HAP-1 (cell line): ENCODE results near the gene ATG2B.
"Not testable (repeated sequence)": the region's sequence is repeated elsewhere in the genome, so short reads cannot be mapped to it uniquely, and the experiment has no call there.

Experiments
- DNase-seq, 2 experiments: peaks; one replicate each; pipeline ENCODE4 v3.0.0-alpha.2; 2016 to 2020; ENCODE audit warnings: low spot score in 2 of 2
- H3K27me3 ChIP-seq: fragments of 250-450 bp; sonication (Bioruptor Pico); 2 replicates; pipeline ENCODE4 v1.5.1; 2020; ENCODE audit warnings: low read depth, mild to moderate bottlenecking, moderate library complexity
- H3K36me3 ChIP-seq: fragments of 250-450 bp; sonication (Bioruptor Pico); replicated peaks from 2 replicates; pipeline ENCODE4 v1.5.1; 2020; ENCODE audit warnings: mild to moderate bottlenecking
- H3K4me1 ChIP-seq: fragments of 250-450 bp; sonication (Bioruptor Pico); 2 replicates; pipeline ENCODE4 v1.5.1; 2020; ENCODE audit warnings: mild to moderate bottlenecking
- H3K4me3 ChIP-seq: fragments of 250-450 bp; sonication (Bioruptor Pico); 2 replicates; pipeline ENCODE4 v1.5.1; 2020; ENCODE audit warnings: mild to moderate bottlenecking, moderate library complexity
- H3K9me3 ChIP-seq: fragments of 250-450 bp; sonication (Bioruptor Pico); 2 replicates; pipeline ENCODE4 v1.5.1; 2020; ENCODE audit warnings: mild to moderate bottlenecking, moderate library complexity
- in situ Hi-C: fragments of 300-500 bp; cut with MboI; formaldehyde crosslinking; loops from 3 replicates; pipeline ENCODE4 v1.14.3; 2020; ENCODE audit warnings: low sequenced_read_pairs, inconsistent platforms, mixed read lengths

The ATG2B gene

GRCh38 chr14:96257056-96257455 lies 106.1 kb downstream of the ATG2B start:
- H3K4me1 ChIP-seq, result no peaks in the 10 kb centered on the region
- in situ Hi-C loops, result loop anchor here (25.0 kb wide), 1 partner anchor 695 kb away; no protein-coding TSS in a partner anchor

DNA sequence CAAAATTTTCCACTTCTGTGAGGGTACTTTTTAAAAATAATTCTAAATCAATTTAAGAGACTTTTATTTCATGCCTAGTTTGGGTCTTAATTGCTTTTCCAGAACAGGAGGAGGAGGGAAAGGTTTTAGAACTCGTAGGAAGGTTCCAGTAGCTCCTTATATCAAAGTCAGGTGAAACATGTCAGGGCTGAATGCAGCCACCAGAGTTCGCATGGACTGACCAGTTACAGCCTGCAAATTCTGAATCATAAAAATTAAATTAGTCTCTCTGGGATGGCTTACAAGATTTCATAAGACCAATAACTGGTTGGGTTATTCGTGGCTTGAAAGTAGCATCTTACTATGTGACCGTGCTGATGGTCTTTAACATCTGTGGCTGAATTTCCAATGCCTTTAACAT lies 106.7 kb downstream of the ATG2B start:
- no peak for DNase-seq
- Histone ChIP-seq H3K27me3 (peaks cover 19% of the 10 kb centered on the region), H3K9me3 (no peaks in the 10 kb centered on the region), H3K36me3 (no peaks in the 10 kb centered on the region), H3K4me1 (no peaks in the 10 kb centered on the region), H3K4me3 (no peak overlapping the region)
- in situ Hi-C loops, result loop anchor here (25.0 kb wide), 1 partner anchor 694 kb away; no protein-coding TSS in a partner anchor

More at GRCh38 chr14:96257056-96257455, 106.1 kb downstream of the ATG2B start:
- Histone ChIP-seq H3K36me3 (no peaks in the 10 kb centered on the region), H3K27me3 (peaks cover 19% of the 10 kb centered on the region), H3K9me3 (no peaks in the 10 kb centered on the region), H3K4me3 (no peak overlapping the region)
- DNase-seq, result no peak

GRCh38 chr14:96255501-96256366 lies 107.4 kb downstream of the ATG2B start, which contains the start of gene BDKRB1:
Gene BDKRB1, plus strand, starts transcription at chr14:96256210. Its CDS starts 7,473 bp downstream, at chr14:96263683.
- no peak within 1 kb of the TSS for H3K4me3 ChIP-seq
- H3K9me3 ChIP-seq, result no peaks in the 10 kb centered on the region
- no peaks in the 10 kb centered on the region for H3K36me3 ChIP-seq
- in situ Hi-C loops, result loop anchor here (25.0 kb wide), 1 partner anchor 693 kb away; no protein-coding TSS in a partner anchor
- peaks cover 17% of the 10 kb centered on the region for H3K27me3 ChIP-seq
- DNase-seq, result no peak
- no peaks in the 10 kb centered on the region for H3K4me1 ChIP-seq

DNA sequence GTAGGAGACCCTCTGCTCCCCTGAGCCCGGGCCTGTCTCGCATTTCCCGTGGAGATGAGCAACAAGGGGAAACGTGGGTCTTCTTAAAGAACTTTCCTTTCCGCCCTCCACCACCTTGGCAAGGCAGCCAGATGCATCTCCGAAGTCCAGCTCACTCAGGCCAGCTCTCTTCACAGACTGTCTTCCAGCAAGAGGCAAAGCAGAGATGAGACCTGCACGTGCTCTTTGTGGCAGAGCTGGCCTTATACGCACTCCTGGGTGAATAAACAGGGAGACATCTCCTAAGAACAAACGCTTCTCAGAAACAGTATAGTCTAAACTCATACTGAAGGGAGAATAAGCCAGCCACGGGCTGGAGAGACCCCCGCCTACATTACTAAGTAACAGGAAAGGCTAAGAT lies 108.5 kb downstream of the ATG2B start:
- in situ Hi-C loops, result loop anchor here (25.0 kb wide), 1 partner anchor 692 kb away; no protein-coding TSS in a partner anchor
- Histone ChIP-seq H3K27me3 (peaks cover 17% of the 10 kb centered on the region), H3K4me1 (no peaks in the 10 kb centered on the region), H3K36me3 (no peaks in the 10 kb centered on the region), H3K4me3 (no peak overlapping the region), H3K9me3 (no peaks in the 10 kb centered on the region)
- no peak for DNase-seq

DNA sequence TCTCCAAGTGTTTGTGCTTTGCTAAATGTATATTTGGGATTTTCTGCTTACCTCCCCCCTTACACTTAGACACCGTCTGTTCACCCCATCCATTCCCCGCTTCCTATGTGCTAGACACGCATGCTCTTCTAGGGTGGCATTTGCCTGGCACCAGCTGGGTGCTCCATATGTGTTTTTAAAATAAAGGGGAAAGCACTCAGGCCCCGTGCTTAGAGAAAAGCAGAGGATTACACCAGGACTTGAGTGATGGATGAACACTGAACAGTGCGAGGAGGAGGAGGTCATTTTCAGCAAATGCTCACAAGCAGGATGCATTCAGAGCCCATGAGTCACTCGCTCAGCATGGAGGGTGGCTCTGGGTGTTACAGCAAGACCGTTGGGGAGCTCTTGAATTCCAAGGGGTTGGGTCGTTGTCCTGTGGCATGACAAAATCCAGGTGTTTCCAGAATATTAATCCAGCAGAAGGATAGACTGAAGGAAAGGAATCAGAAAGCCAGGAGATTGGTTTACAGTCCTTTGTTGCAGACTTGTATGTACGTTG lies 110.1 kb downstream of the ATG2B start:
- Histone ChIP-seq H3K4me3 (no peak overlapping the region), H3K36me3 (no peaks in the 10 kb centered on the region), H3K4me1 (no peaks in the 10 kb centered on the region), H3K27me3 (peaks cover 17% of the 10 kb centered on the region), H3K9me3 (no peaks in the 10 kb centered on the region)
- in situ Hi-C loops, result loop anchor here (25.0 kb wide), 1 partner anchor 691 kb away; no protein-coding TSS in a partner anchor
- no peak for DNase-seq

DNA sequence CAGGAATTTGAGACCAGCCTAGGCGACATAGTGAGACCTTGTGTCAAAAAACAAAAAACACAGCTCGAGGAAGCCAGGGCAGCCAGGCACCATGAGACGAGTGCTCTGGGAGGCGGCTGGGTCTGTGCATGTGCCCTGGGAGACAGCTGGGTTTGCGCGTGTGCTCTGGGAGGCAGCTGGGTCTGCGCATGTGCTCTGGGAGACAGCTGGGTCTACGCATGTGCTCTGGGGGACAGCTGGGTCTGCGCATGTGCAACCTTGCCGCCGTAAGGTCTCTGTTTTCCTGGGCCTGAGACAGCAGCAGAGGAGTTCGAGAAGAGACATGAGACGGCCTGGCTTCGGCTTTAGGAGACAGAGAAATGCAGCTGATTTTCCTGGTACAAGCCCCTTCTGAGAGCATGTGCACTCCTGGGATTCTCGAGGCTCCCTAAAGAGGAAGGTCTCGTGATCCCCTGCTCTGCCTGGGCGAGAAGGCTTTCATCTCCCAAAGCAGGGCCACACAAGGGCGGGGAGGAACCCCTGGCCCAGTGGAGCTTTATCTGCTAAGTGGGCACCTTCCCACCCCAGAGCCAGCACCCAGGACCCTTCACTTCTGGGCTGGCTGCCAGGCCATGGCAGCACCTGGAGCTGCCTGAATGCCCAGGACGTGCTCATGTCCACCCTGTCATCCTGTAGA lies 110.7 kb downstream of the ATG2B start:
- in situ Hi-C loops, result loop anchor here (25.0 kb wide), 1 partner anchor 690 kb away; no protein-coding TSS in a partner anchor
- DNase-seq, result no peak
- Histone ChIP-seq H3K9me3 (no peaks in the 10 kb centered on the region), H3K27me3 (peaks cover 17% of the 10 kb centered on the region), H3K36me3 (no peaks in the 10 kb centered on the region), H3K4me3 (no peak overlapping the region), H3K4me1 (no peaks in the 10 kb centered on the region)

DNA sequence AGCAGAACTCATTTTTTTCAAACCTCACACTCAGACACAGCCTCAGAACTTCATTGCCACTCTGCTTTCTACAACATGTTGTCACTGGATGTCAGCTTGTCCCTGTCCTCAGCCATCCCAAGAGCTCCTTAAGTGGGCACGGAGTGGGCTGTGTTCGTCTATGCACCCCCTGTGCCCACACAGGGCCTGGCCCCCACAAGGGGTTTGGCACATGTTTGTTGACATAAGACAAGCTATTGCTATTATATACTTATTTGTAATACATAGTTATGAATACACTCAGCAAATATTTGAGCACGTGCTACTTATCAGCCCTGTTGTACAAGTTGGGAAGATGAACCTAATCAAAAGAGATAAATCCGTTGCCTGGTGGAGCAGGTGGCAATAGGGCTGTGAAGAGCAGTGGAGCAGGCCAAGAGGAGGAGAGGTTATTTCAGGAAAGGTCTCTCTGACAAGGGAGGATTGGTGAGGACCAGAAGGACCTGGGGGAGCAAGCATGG lies 111.4 kb downstream of the ATG2B start:
- H3K36me3 ChIP-seq, result no peaks in the 10 kb centered on the region
- no peak overlapping the region for H3K4me3 ChIP-seq
- no peak for DNase-seq
- in situ Hi-C loops, result loop anchor here (25.0 kb wide), 1 partner anchor 689 kb away; no protein-coding TSS in a partner anchor
- no peaks in the 10 kb centered on the region for H3K9me3 ChIP-seq
- H3K27me3 ChIP-seq, result peaks cover 16% of the 10 kb centered on the region
- no peaks in the 10 kb centered on the region for H3K4me1 ChIP-seq

DNA sequence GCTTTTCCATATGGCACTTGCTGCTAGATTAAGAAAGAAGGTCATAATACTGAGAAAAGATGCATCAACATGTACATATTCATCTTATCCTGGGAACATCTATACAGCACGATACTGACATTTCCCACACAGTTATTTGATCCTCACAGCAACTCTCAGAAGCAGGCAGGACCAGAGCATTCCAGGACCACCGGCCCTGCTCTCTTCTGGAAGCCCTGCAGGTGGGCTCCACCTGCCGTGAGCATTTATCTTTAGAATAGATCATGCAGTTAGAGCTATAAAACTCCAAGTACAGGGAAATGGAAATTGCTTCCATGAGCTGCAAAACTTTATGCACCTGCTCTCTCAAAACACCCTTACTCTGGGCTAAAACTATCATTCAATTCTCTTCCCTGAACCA lies 112.7 kb downstream of the ATG2B start:
- DNase-seq, result no peak
- peaks cover 6% of the 10 kb centered on the region; the same call in 1 of the 2 replicates for H3K27me3 ChIP-seq
- no peaks in the 10 kb centered on the region for H3K9me3 ChIP-seq
- in situ Hi-C loops, result loop anchor here (25.0 kb wide), 1 partner anchor 688 kb away; no protein-coding TSS in a partner anchor
- H3K4me3 ChIP-seq, result no peak overlapping the region
- H3K36me3 ChIP-seq, result no peaks in the 10 kb centered on the region
- no peaks in the 10 kb centered on the region for H3K4me1 ChIP-seq

GRCh38 chr14:96249029-96249428 lies 114.1 kb downstream of the ATG2B start:
- in situ Hi-C loops, result no loop called here
- no peak for DNase-seq
- Histone ChIP-seq H3K27me3 (no peaks in the 10 kb centered on the region), H3K36me3 (no peaks in the 10 kb centered on the region), H3K9me3 (no peaks in the 10 kb centered on the region), H3K4me3 (no peak overlapping the region), H3K4me1 (no peaks in the 10 kb centered on the region)

DNA sequence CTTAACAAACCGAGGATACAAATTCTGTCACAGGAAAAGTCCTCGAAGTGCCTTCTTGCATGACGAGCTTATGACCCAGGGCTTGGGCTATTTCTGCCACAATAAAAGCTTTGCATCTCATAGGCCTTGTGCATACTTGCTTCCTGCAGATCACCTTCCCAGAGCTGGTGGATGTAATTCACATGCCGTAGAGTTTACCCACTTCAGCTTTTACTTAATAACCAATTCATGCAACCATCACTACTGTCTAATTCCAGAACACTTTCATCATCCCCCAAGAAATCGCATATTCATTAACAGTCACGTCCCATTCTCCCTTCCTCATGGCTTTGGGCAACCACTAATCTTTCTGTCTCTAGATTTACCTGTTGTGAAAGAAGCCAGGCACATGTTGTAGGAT lies 116.1 kb downstream of the ATG2B start:
- no peaks in the 10 kb centered on the region for H3K36me3 ChIP-seq
- no peak for DNase-seq
- no peaks in the 10 kb centered on the region for H3K27me3 ChIP-seq
- H3K4me1 ChIP-seq, result no peaks in the 10 kb centered on the region
- H3K4me3 ChIP-seq, result no peak overlapping the region
- in situ Hi-C loops, result no loop called here
- no peaks in the 10 kb centered on the region for H3K9me3 ChIP-seq

GRCh38 chr14:96246539-96246847 lies 116.6 kb downstream of the ATG2B start:
- Histone ChIP-seq H3K9me3 (no peaks in the 10 kb centered on the region), H3K4me3 (no peak overlapping the region), H3K27me3 (no peaks in the 10 kb centered on the region), H3K36me3 (no peaks in the 10 kb centered on the region), H3K4me1 (no peaks in the 10 kb centered on the region)
- in situ Hi-C loops, result no loop called here
- DNase-seq, result no peak

GRCh38 chr14:96245710-96246538 lies 117.2 kb downstream of the ATG2B start:
- Histone ChIP-seq H3K36me3 (no peaks in the 10 kb centered on the region), H3K4me3 (no peak overlapping the region), H3K4me1 (no peaks in the 10 kb centered on the region), H3K27me3 (no peaks in the 10 kb centered on the region), H3K9me3 (no peaks in the 10 kb centered on the region)
- in situ Hi-C loops, result no loop called here
- DNase-seq, result no peak

- H3K4me3 ChIP-seq, in situ Hi-C loops, H3K9me3 ChIP-seq, H3K4me1 ChIP-seq, H3K36me3 ChIP-seq, H3K27me3 ChIP-seq, DNase-seq: not testable (repeated sequence)
Observed at GRCh38 chr14:96245074-96245473, 118.1 kb downstream of the ATG2B start.
